ENCODE results near the gene ZMIZ1.

ZMIZ1 gene

GRCh38 chr10:79355420-79356017, 286.8 kb downstream of the ZMIZ1 start:
- no peaks in the 10 kb centered on the region for H3K9me3 ChIP-seq (ENCODE audit: control extremely low read depth in 1 of 5, control insufficient read depth in 4 of 5, insufficient read depth in 2 of 5, low read depth in 1 of 5, low read length in 4 of 5)
- peaks cover 9 to 62% (median 12%) of the 10 kb centered on the region in 4 experiments for H3K4me1 ChIP-seq (ENCODE audit: control extremely low read depth in 1 of 4, control insufficient read depth in 4 of 4, insufficient read depth in 4 of 4, low read length in 3 of 4)
- 95% methylated on average over 6 of the region's 6 CpGs for WGBS (ENCODE audit: insufficient coverage)
- H3K4me3 ChIP-seq (ENCODE audit: control insufficient read depth in 1 of 7, extremely low read depth in 1 of 7, insufficient read depth in 4 of 7, low read depth in 2 of 7, low read length in 6 of 7), result peak overlapping the region in 1 of 7 experiments; percentile 2
- CTCF ChIA-PET, result interaction anchor here (1.2 to 1.6 kb wide), 2 partner anchors 11 to 18 kb away, joined by 4 to 8 read pairs; no protein-coding TSS in a partner anchor
- POLR2A ChIA-PET, result interaction anchor here (0.6 kb wide), 1 partner anchor 1310 kb away, joined by 4 read pairs; no protein-coding TSS in a partner anchor
- H3K27ac ChIP-seq (ENCODE audit: insufficient read depth in 1 of 2, low read depth in 1 of 2, low read length in 2 of 2, poor library complexity in 1 of 2, severe bottlenecking in 2 of 2), result no peak overlapping the region
- no peaks in the 10 kb centered on the region for H3K27me3 ChIP-seq (replicated peaks in 2 of 5; ENCODE audit: control insufficient read depth in 4 of 5, insufficient read depth in 5 of 5, low read length in 4 of 5)
- peaks cover 5 to 59% (median 43%) of the 10 kb centered on the region in 4 experiments for H3K36me3 ChIP-seq (ENCODE audit: control insufficient read depth in 4 of 4, insufficient read depth in 4 of 4, low read length in 3 of 4)
- no peak for DNase-seq

- Histone ChIP-seq H3K9me3 (ENCODE audit: control extremely low read depth in 1 of 5, control insufficient read depth in 4 of 5, insufficient read depth in 2 of 5, low read depth in 1 of 5, low read length in 4 of 5) (no peaks in the 10 kb centered on the region), H3K4me1 (ENCODE audit: control extremely low read depth in 1 of 4, control insufficient read depth in 4 of 4, insufficient read depth in 4 of 4, low read length in 3 of 4) (peaks cover 9 to 57% (median 12%) of the 10 kb centered on the region in 4 experiments), H3K4me3 (ENCODE audit: control insufficient read depth in 1 of 7, extremely low read depth in 1 of 7, insufficient read depth in 4 of 7, low read depth in 2 of 7, low read length in 6 of 7) (peak overlapping the region in 1 of 7 experiments; percentile 2), H3K36me3 (ENCODE audit: control insufficient read depth in 4 of 4, insufficient read depth in 4 of 4, low read length in 3 of 4) (peaks cover 5 to 53% (median 39%) of the 10 kb centered on the region in 4 experiments), H3K27me3 (replicated peaks in 2 of 5; ENCODE audit: control insufficient read depth in 4 of 5, insufficient read depth in 5 of 5, low read length in 4 of 5) (no peaks in the 10 kb centered on the region), H3K27ac (ENCODE audit: insufficient read depth in 1 of 2, low read depth in 1 of 2, low read length in 2 of 2, poor library complexity in 1 of 2, severe bottlenecking in 2 of 2) (no peak overlapping the region)
- CTCF ChIA-PET, result interaction anchor here (1.2 to 1.6 kb wide), 3 partner anchors 9 to 18 kb away, joined by 4 to 8 read pairs (median 5); partner anchors contain the start of gene PPIF
- peak; percentile 57 to 89 (median 85) for DNase-seq
- POLR2A ChIA-PET, result no interaction called here
- WGBS (ENCODE audit: insufficient coverage), result 36% methylated on average over 2 of the region's 5 CpGs
These were observed 287.3 kb downstream of the ZMIZ1 start for GRCh38 chr10:79356104-79356503.

DNA sequence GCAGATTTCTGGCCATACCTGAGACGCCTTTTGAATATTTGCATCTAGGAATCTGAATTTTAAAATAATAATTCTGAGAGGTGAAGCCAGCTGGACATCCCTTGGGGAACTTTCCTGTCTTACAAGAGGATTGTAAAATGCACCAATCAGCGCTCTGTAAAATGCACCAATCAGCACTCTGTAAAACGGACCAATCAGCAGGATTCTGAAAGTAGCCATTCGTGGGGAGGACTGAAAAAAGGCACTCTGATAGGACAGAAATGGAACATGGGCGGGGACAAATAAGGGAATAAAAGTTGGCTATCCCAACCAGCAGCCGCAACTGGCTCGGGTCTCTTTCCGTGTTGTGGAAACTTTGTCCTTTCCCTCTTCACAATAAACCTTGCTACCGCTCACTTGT, 288.4 kb downstream of the ZMIZ1 start:
- Histone ChIP-seq H3K4me1 (ENCODE audit: control extremely low read depth in 1 of 4, control insufficient read depth in 4 of 4, insufficient read depth in 4 of 4, low read length in 3 of 4) (peaks cover 9 to 54% (median 17%) of the 10 kb centered on the region in 4 experiments), H3K27ac (ENCODE audit: insufficient read depth in 1 of 2, low read depth in 1 of 2, low read length in 2 of 2, poor library complexity in 1 of 2, severe bottlenecking in 2 of 2) (no peak overlapping the region), H3K4me3 (ENCODE audit: control insufficient read depth in 1 of 7, extremely low read depth in 1 of 7, insufficient read depth in 4 of 7, low read depth in 2 of 7, low read length in 6 of 7) (no peak overlapping the region), H3K36me3 (ENCODE audit: control insufficient read depth in 4 of 4, insufficient read depth in 4 of 4, low read length in 3 of 4) (peaks cover 5 to 42% (median 29%) of the 10 kb centered on the region in 4 experiments), H3K27me3 (replicated peaks in 2 of 5; ENCODE audit: control insufficient read depth in 4 of 5, insufficient read depth in 5 of 5, low read length in 4 of 5) (no peaks in the 10 kb centered on the region), H3K9me3 (ENCODE audit: control extremely low read depth in 1 of 5, control insufficient read depth in 4 of 5, insufficient read depth in 2 of 5, low read depth in 1 of 5, low read length in 4 of 5) (no peaks in the 10 kb centered on the region)
- POLR2A ChIA-PET, result no interaction called here
- no peak for DNase-seq
- WGBS (ENCODE audit: insufficient coverage), result 93% methylated on average over 9 of the region's 9 CpGs
- CTCF ChIA-PET, result interaction anchor here (0.7 to 1.7 kb wide), 4 partner anchors 10 to 690 kb away, joined by 3 to 5 read pairs (median 4); partner anchors contain the start of gene PPIF

GRCh38 chr10:79358811-79359210, 290.0 kb downstream of the ZMIZ1 start:
- WGBS (ENCODE audit: insufficient coverage), result 96% methylated on average over 5 of the region's 5 CpGs
- no peaks in the 10 kb centered on the region for H3K9me3 ChIP-seq (ENCODE audit: control extremely low read depth in 1 of 5, control insufficient read depth in 4 of 5, insufficient read depth in 2 of 5, low read depth in 1 of 5, low read length in 4 of 5)
- ChIA-PET CTCF (interaction anchor here (0.8 to 3.2 kb wide), 7 partner anchors 10 to 113 kb away, joined by 3 to 14 read pairs (median 4); no protein-coding TSS in a partner anchor), POLR2A (no interaction called here)
- H3K27ac ChIP-seq (ENCODE audit: insufficient read depth in 1 of 2, low read depth in 1 of 2, low read length in 2 of 2, poor library complexity in 1 of 2, severe bottlenecking in 2 of 2), result no peak overlapping the region
- peaks cover 2 to 26% (median 13%) of the 10 kb centered on the region in 4 experiments for H3K36me3 ChIP-seq (ENCODE audit: control insufficient read depth in 4 of 4, insufficient read depth in 4 of 4, low read length in 3 of 4)
- no peak overlapping the region for H3K4me3 ChIP-seq (ENCODE audit: control insufficient read depth in 1 of 7, extremely low read depth in 1 of 7, insufficient read depth in 4 of 7, low read depth in 2 of 7, low read length in 6 of 7)
- DNase-seq, result no peak
- no peaks in the 10 kb centered on the region for H3K27me3 ChIP-seq (replicated peaks in 2 of 5; ENCODE audit: control insufficient read depth in 4 of 5, insufficient read depth in 5 of 5, low read length in 4 of 5)
- H3K4me1 ChIP-seq (ENCODE audit: control extremely low read depth in 1 of 4, control insufficient read depth in 4 of 4, insufficient read depth in 4 of 4, low read length in 3 of 4), result peaks cover 7 to 38% (median 16%) of the 10 kb centered on the region in 4 experiments

- H3K9me3 ChIP-seq (ENCODE audit: control extremely low read depth in 1 of 5, control insufficient read depth in 4 of 5, insufficient read depth in 2 of 5, low read depth in 1 of 5, low read length in 4 of 5), result no peaks in the 10 kb centered on the region
- CTCF ChIA-PET, result interaction anchor here (1.0 to 3.2 kb wide), 4 partner anchors 12 to 116 kb away, joined by 3 to 14 read pairs (median 4); no protein-coding TSS in a partner anchor
- POLR2A ChIA-PET, result no interaction called here
- no peak overlapping the region for H3K4me3 ChIP-seq (ENCODE audit: control insufficient read depth in 1 of 7, extremely low read depth in 1 of 7, insufficient read depth in 4 of 7, low read depth in 2 of 7, low read length in 6 of 7)
- peaks cover 2 to 26% (median 16%) of the 10 kb centered on the region in 4 experiments for H3K4me1 ChIP-seq (ENCODE audit: control extremely low read depth in 1 of 4, control insufficient read depth in 4 of 4, insufficient read depth in 4 of 4, low read length in 3 of 4)
- no peak for DNase-seq
- no peaks in the 10 kb centered on the region for H3K27me3 ChIP-seq (replicated peaks in 2 of 5; ENCODE audit: control insufficient read depth in 4 of 5, insufficient read depth in 5 of 5, low read length in 4 of 5)
- H3K27ac ChIP-seq (ENCODE audit: insufficient read depth in 1 of 2, low read depth in 1 of 2, low read length in 2 of 2, poor library complexity in 1 of 2, severe bottlenecking in 2 of 2), result no peak overlapping the region
- H3K36me3 ChIP-seq (ENCODE audit: control insufficient read depth in 4 of 4, insufficient read depth in 4 of 4, low read length in 3 of 4), result peaks cover 0 to 15% (median 2%) of the 10 kb centered on the region in 4 experiments
- WGBS (ENCODE audit: insufficient coverage), result 100% methylated on average over 5 of the region's 6 CpGs
These were observed 291.2 kb downstream of the ZMIZ1 start for GRCh38 chr10:79359816-79360498.

DNA sequence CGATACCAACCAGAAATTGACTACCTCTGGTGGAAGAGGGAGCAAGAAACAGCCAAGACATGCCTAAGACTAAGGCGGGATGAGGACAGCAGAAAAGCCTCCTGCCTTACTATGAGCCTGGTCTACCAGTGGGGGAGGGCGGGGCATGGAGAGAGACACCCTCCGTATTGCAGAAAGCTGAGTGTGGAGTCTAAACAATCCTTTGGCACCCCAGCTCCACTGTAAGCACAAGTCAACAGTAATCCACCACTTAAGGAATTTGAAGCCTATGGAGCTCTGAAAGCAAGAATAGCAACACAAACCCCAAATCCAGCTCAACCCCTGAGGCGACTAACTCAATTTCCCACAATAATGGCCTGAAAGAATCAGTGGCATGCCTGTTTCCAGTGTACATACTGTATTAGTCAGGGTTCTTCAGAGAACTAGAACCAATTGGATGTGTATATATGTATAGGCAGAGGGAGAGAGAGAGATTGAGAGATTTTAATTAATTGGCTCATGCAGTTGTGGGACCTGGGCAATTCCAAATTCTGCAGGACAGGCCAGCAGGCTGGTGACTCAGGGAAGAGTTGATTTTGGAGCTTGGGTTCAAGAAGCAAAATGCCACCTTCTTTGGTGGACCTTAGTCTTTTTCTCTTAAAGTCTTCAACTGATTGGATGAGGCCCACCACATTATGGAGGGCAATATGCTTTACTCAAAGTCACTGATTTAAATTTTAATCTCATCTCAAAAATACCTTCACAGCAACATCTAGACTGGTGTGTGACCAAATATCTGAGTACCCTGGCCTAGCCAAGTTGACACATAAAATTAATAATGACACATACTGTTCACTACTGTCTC, 292.0 kb downstream of the ZMIZ1 start:
- POLR2A ChIA-PET, result no interaction called here
- Histone ChIP-seq H3K4me1 (ENCODE audit: control extremely low read depth in 1 of 4, control insufficient read depth in 4 of 4, insufficient read depth in 4 of 4, low read length in 3 of 4) (peaks cover 0 to 19% (median 13%) of the 10 kb centered on the region in 4 experiments), H3K36me3 (ENCODE audit: control insufficient read depth in 4 of 4, insufficient read depth in 4 of 4, low read length in 3 of 4) (peaks cover 0 to 7% (median 0%) of the 10 kb centered on the region in 4 experiments), H3K4me3 (ENCODE audit: control insufficient read depth in 1 of 7, extremely low read depth in 1 of 7, insufficient read depth in 4 of 7, low read depth in 2 of 7, low read length in 6 of 7) (no peak overlapping the region), H3K27me3 (replicated peaks in 2 of 5; ENCODE audit: control insufficient read depth in 4 of 5, insufficient read depth in 5 of 5, low read length in 4 of 5) (no peaks in the 10 kb centered on the region), H3K9me3 (ENCODE audit: control extremely low read depth in 1 of 5, control insufficient read depth in 4 of 5, insufficient read depth in 2 of 5, low read depth in 1 of 5, low read length in 4 of 5) (no peaks in the 10 kb centered on the region), H3K27ac (ENCODE audit: insufficient read depth in 1 of 2, low read depth in 1 of 2, low read length in 2 of 2, poor library complexity in 1 of 2, severe bottlenecking in 2 of 2) (no peak overlapping the region)
- DNase-seq, result no peak
- CTCF ChIA-PET, result interaction anchor here (1.0 to 3.2 kb wide), 4 partner anchors 10 to 115 kb away, joined by 3 to 14 read pairs (median 4); no protein-coding TSS in a partner anchor
- WGBS (ENCODE audit: insufficient coverage), result 100% methylated on average over 3 of the region's 5 CpGs

All from common myeloid progenitor, CD34-positive (primary cell).